Endothelial cell of umbilical vein (primary cell): ENCODE results near the gene GALNT9. TPM values are rescaled to one million over a fixed set of nuclear protein-coding genes. Genes with fewer than 3 reads are reported as not detected.
A peak's percentile ranks its signal among the peaks of the same experiment; 100 is the strongest.

Source experiments
- BruUV-seq: library from RNA; stranded (reverse); fragments of 400-500 nt; replicated peaks from 2 replicates; lab custom pipeline; 2021; lab: Mats Ljungman, UMichigan
- CTCF ChIA-PET: fragments of 300-600, 350-600 bp; sonication (Branson Sonifier 250); formaldehyde crosslinking; loops from one replicate; lab custom pipeline; 2021; ENCODE audit warnings: antibody characterized with exemption, inconsistent platforms; lab: Charles Lee
- POLR2A ChIA-PET: fragments of 300-600, 350-600 bp; sonication (Branson Sonifier 250); formaldehyde crosslinking; loops from one replicate; lab custom pipeline; 2021; ENCODE audit warnings: antibody characterized with exemption, inconsistent platforms; lab: Charles Lee
- DNase-seq: peaks from one replicate; pipeline ENCODE4 v3.0.0-alpha.2; 2011; ENCODE audit warnings: low read depth, low spot score
- FAIRE-seq: peaks from 2 replicates; lab custom pipeline; 2011; peaks lifted over from hg19 to GRCh38; lab: Jason Lieb, UNC
- H2AFZ ChIP-seq: 2 replicates; pipeline ENCODE4 v1.6.0; 2012; ENCODE audit warnings: low read depth, low read length, control low read depth, inconsistent platforms
- H3K27ac ChIP-seq: 2 replicates; pipeline ENCODE4 v1.5.1; 2011; ENCODE audit warnings: low read depth, mild to moderate bottlenecking, control low read depth, low read length, moderate library complexity; ENCODE audit not compliant: insufficient read depth
- H3K27me3 ChIP-seq, 2 experiments: 2 replicates each; pipeline versions ENCODE4 v1.6.0 to v1.6.1; 2011; ENCODE audit warnings: low read length in 2 of 2, mixed read lengths in 1 of 2; ENCODE audit not compliant: control insufficient read depth in 2 of 2, insufficient read depth in 2 of 2
- H3K36me3 ChIP-seq, 2 experiments: 2 replicates in 1 of 2; 3 replicates in 1 of 2; pipeline ENCODE4 v1.5.1; 2011; ENCODE audit warnings: low read length in 2 of 2, mild to moderate bottlenecking in 1 of 2, moderate library complexity in 1 of 2; ENCODE audit not compliant: control insufficient read depth in 2 of 2, insufficient read depth in 2 of 2; ENCODE audit errors: extremely low read depth in 1 of 2
- H3K4me1 ChIP-seq: 3 replicates; pipeline ENCODE4 v1.5.1; 2011; ENCODE audit warnings: mild to moderate bottlenecking, low read length; ENCODE audit not compliant: control insufficient read depth, insufficient read depth; ENCODE audit errors: extremely low read depth
- H3K4me2 ChIP-seq: 2 replicates; pipeline ENCODE4 v1.6.1; 2011; ENCODE audit warnings: low read length, control low read depth, mixed read lengths; ENCODE audit not compliant: insufficient read depth
- H3K4me3 ChIP-seq, 3 experiments: fragments of 200-600 bp in 1 of 3; sonication (generic), shearing (Covaris generic) in 1 of 3; replicated peaks in 1 of 3; 2 replicates each; pipeline ENCODE4 v1.5.1; 2011 to 2016; ENCODE audit warnings: control low read depth in 3 of 3, low read length in 3 of 3, mild to moderate bottlenecking in 2 of 3, inconsistent platforms in 1 of 3, low read depth in 1 of 3, moderate library complexity in 1 of 3; ENCODE audit not compliant: insufficient read depth in 1 of 3
- H3K79me2 ChIP-seq: 2 replicates; pipeline ENCODE4 v1.6.0; 2012; ENCODE audit warnings: low read length, inconsistent platforms; ENCODE audit not compliant: control insufficient read depth, insufficient read depth
- H3K9ac ChIP-seq: replicated peaks from 2 replicates; pipeline ENCODE3; 2011; ENCODE audit warnings: low read length, control low read depth; ENCODE audit not compliant: insufficient read depth; ENCODE audit errors: extremely low read depth
- H3K9me1 ChIP-seq: replicated peaks from 3 replicates; pipeline ENCODE4 v1.6.0; 2011; ENCODE audit warnings: mild to moderate bottlenecking, low read length; ENCODE audit not compliant: control insufficient read depth, insufficient read depth; ENCODE audit errors: extremely low read depth
- H3K9me3 ChIP-seq: replicated peaks from 2 replicates; pipeline ENCODE4 v1.5.1; 2012; ENCODE audit warnings: low read length, inconsistent platforms; ENCODE audit not compliant: control insufficient read depth, insufficient read depth
- H4K20me1 ChIP-seq: replicated peaks from 2 replicates; pipeline ENCODE3; 2011; ENCODE audit warnings: mild to moderate bottlenecking, low read length; ENCODE audit not compliant: control insufficient read depth, insufficient read depth; ENCODE audit errors: extremely low read depth
- EZH2 ChIP-seq: IDR thresholded peaks from 2 replicates; pipeline ENCODE4 v1.6.1; 2012; ENCODE audit warnings: borderline replicate concordance, low read depth, mild to moderate bottlenecking, moderate library complexity, low read length, inconsistent platforms; ENCODE audit not compliant: severe bottlenecking
- FOS ChIP-seq: IDR thresholded peaks from 2 replicates; pipeline ENCODE4 v1.6.1; 2011; ENCODE audit warnings: mild to moderate bottlenecking, low read length, moderate library complexity, borderline replicate concordance; ENCODE audit not compliant: insufficient read depth
- GATA2 ChIP-seq: IDR thresholded peaks from 2 replicates; pipeline ENCODE4 v1.7.0; 2011; ENCODE audit warnings: low read depth, mild to moderate bottlenecking, moderate library complexity, mixed read lengths, low read length; ENCODE audit not compliant: insufficient read length, insufficient read depth
- JUN ChIP-seq: IDR thresholded peaks from 2 replicates; pipeline ENCODE4 v1.6.1; 2011; ENCODE audit warnings: borderline replicate concordance, low read depth; ENCODE audit not compliant: insufficient read length, insufficient read depth
- MYC ChIP-seq: IDR thresholded peaks from one replicate; pipeline ENCODE4 v1.6.1; 2011; ENCODE audit warnings: mild to moderate bottlenecking, low read depth, low read length
- POLR2A ChIP-seq: IDR thresholded peaks from 2 replicates; pipeline ENCODE4 v1.6.1; 2012; ENCODE audit warnings: low read depth, mild to moderate bottlenecking, control low read depth, low read length
- POLR2AphosphoS5 ChIP-seq: IDR thresholded peaks from 2 replicates; pipeline ENCODE4 v1.6.1; 2012; ENCODE audit warnings: low read depth, mild to moderate bottlenecking, control low read depth, low read length, moderate library complexity; ENCODE audit not compliant: insufficient read depth
- dilution Hi-C: fragments of 300-500 bp; cut with MboI; formaldehyde crosslinking; loops from one replicate; pipeline ENCODE4 v1.15.0; 2019; ENCODE audit warnings: low sequenced_read_pairs; ENCODE audit not compliant: extremely low pct_ligation_motif_present
- intact Hi-C: fragments of 100-400 bp; cut with micrococcal nuclease; formaldehyde crosslinking; loops from one replicate; pipeline ENCODE4 v1.10.0; 2022
- polyA plus RNA-seq, 4 experiments: library from polyadenylated mRNA; depleted of rRNA in 3 of 4; stranded (reverse) in 3 of 4; unstranded in 1 of 4; fragments of >200 nt; gene quantifications; 2 replicates each; pipeline versions ENCODE4 v1.2.1 to v1.2.3, GENCODE V29; 2011 to 2012; ENCODE audit warnings: missing spikeins in 1 of 4
- total RNA-seq: library from RNA; stranded (reverse); gene quantifications from 2 replicates; pipeline ENCODE4 v1.2.3, GENCODE V29; 2021
- TF ChIP-seq, protein P1 (sequence below), 2 donors: IDR thresholded peaks; 1 replicate in 1 of 2; 2 replicates in 1 of 2; pipeline ENCODE4 v1.5.1; 2011; ENCODE audit warnings: low read length in 2 of 2, mild to moderate bottlenecking in 2 of 2, moderate library complexity in 2 of 2, control low read depth in 1 of 2, inconsistent platforms in 1 of 2, low read depth in 1 of 2; ENCODE audit not compliant: insufficient read depth in 1 of 2; ENCODE audit errors: extremely low read depth in 1 of 2
- TF ChIP-seq, protein P2 (sequence below): IDR thresholded peaks from 2 replicates; pipeline ENCODE4 v1.6.1; 2011; ENCODE audit not compliant: insufficient read depth, insufficient read length

Gene GALNT9
- total and polyA plus RNA-seq, 2 donors (not counting 3 experiments of a cell fraction or from before 2014, with no cell fraction given) = 0.14 to 0.73 TPM

- dilution Hi-C loops (no loop called here), intact Hi-C loops (no loop called here)
- H3K27me3 ChIP-seq = peaks cover 2 to 3% of the 10 kb centered on the region in 2 experiments
- ChIA-PET POLR2A (no interaction called here), CTCF (no interaction called here)
- no peak overlapping the region for H3K27ac ChIP-seq
- H3K4me3 ChIP-seq = no peak overlapping the region
- H3K9ac ChIP-seq = no peak overlapping the region
- H4K20me1 ChIP-seq = no peaks in the 10 kb centered on the region
- no peak overlapping the region for H2AFZ ChIP-seq
- peak; percentile 62 for FAIRE-seq
- H3K79me2 ChIP-seq = no peaks in the 10 kb centered on the region
- no peaks in the 10 kb centered on the region for H3K9me1 ChIP-seq
- no peak for DNase-seq
- no peaks in the 10 kb centered on the region for H3K9me3 ChIP-seq
- H3K4me2 ChIP-seq = no peak overlapping the region
- H3K4me1 ChIP-seq = no peaks in the 10 kb centered on the region
- H3K36me3 ChIP-seq = no peaks in the 10 kb centered on the region
- TF ChIP-seq JUN = no peak
- TF ChIP-seq MYC = no peak
- no TSS peak for BruUV-seq
Measured at GRCh38 chr12:132377147-132377546, 47.8 kb upstream of the GALNT9 start.

- Histone ChIP-seq H3K36me3 (no peaks in the 10 kb centered on the region), H3K4me1 (no peaks in the 10 kb centered on the region), H3K27ac (no peak overlapping the region), H2AFZ (no peak overlapping the region), H3K4me3 (no peak overlapping the region), H3K79me2 (no peaks in the 10 kb centered on the region), H3K4me2 (no peak overlapping the region), H3K27me3 (peaks cover 2 to 3% of the 10 kb centered on the region in 2 experiments), H3K9me1 (no peaks in the 10 kb centered on the region), H4K20me1 (no peaks in the 10 kb centered on the region), H3K9ac (no peak overlapping the region), H3K9me3 (no peaks in the 10 kb centered on the region)
- TF ChIP-seq, protein P1, sequence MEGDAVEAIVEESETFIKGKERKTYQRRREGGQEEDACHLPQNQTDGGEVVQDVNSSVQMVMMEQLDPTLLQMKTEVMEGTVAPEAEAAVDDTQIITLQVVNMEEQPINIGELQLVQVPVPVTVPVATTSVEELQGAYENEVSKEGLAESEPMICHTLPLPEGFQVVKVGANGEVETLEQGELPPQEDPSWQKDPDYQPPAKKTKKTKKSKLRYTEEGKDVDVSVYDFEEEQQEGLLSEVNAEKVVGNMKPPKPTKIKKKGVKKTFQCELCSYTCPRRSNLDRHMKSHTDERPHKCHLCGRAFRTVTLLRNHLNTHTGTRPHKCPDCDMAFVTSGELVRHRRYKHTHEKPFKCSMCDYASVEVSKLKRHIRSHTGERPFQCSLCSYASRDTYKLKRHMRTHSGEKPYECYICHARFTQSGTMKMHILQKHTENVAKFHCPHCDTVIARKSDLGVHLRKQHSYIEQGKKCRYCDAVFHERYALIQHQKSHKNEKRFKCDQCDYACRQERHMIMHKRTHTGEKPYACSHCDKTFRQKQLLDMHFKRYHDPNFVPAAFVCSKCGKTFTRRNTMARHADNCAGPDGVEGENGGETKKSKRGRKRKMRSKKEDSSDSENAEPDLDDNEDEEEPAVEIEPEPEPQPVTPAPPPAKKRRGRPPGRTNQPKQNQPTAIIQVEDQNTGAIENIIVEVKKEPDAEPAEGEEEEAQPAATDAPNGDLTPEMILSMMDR (IDR thresholded peaks at IDR 0.05; ENCODE audit: extremely low read depth in 1 of 2, insufficient read depth in 1 of 2, low read depth in 1 of 2, low read length in 2 of 2) = no peak
- TF ChIP-seq FOS (no peak), EZH2 (no peak), POLR2AphosphoS5 (no peak), GATA2 (no peak), MYC (no peak), POLR2A (no peak), JUN (no peak)
- TF ChIP-seq, protein P2, sequence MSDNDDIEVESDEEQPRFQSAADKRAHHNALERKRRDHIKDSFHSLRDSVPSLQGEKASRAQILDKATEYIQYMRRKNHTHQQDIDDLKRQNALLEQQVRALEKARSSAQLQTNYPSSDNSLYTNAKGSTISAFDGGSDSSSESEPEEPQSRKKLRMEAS = no peak
- intact Hi-C loops (no loop called here), dilution Hi-C loops (no loop called here)
- BruUV-seq = no TSS peak
- DNase-seq (no peak), FAIRE-seq (no peak)
- CTCF ChIA-PET = no interaction called here
- POLR2A ChIA-PET = no interaction called here
Measured at GRCh38 chr12:132376464-132376830, 47.1 kb upstream of the GALNT9 start.
